GM21447 (cell line): ENCODE results near the gene ANO9.
A peak's percentile ranks its signal among the peaks of the same experiment; 100 is the strongest.
"Not testable (repeated sequence)": the region's sequence is repeated elsewhere in the genome, so short reads cannot be mapped to it uniquely, and the experiment has no call there.

ENCODE experiments used
- ATAC-seq: cut with Tn5 transposase; IDR thresholded peaks from one replicate; pipeline ENCODE4 v1.9.1; 2021; ENCODE audit not compliant: unreplicated experiment

ANO9 gene

GRCh38 chr11:472272-472671, 30.5 kb upstream of the ANO9 start:
- ATAC-seq = no peak

GRCh38 chr11:471468-472145, 29.8 kb upstream of the ANO9 start:
- ATAC-seq = no peak

- no peak for ATAC-seq
These were observed 28.1 kb upstream of the ANO9 start for GRCh38 chr11:469684-470560.

- not testable (repeated sequence) for ATAC-seq
These were observed 27.3 kb upstream of the ANO9 start for GRCh38 chr11:469026-469683.

- no peak for ATAC-seq
These were observed 26.7 kb upstream of the ANO9 start for GRCh38 chr11:468493-468892.

- ATAC-seq = no peak
These were observed 26.2 kb upstream of the ANO9 start for GRCh38 chr11:468036-468435.

- ATAC-seq = no peak
These were observed 24.2 kb upstream of the ANO9 start for GRCh38 chr11:465896-466530.

- ATAC-seq = no peak
These were observed 22.5 kb upstream of the ANO9 start for GRCh38 chr11:464316-464715.

GRCh38 chr11:462107-462890, 20.5 kb upstream of the ANO9 start:
- no peak for ATAC-seq

GRCh38 chr11:461626-462025, 19.8 kb upstream of the ANO9 start:
- ATAC-seq = no peak

GRCh38 chr11:460331-461199, 18.8 kb upstream of the ANO9 start:
- no peak for ATAC-seq

- no peak for ATAC-seq
These were observed 17.9 kb upstream of the ANO9 start for GRCh38 chr11:459511-460220.

GRCh38 chr11:457111-457760, 15.4 kb upstream of the ANO9 start:
- ATAC-seq = no peak

GRCh38 chr11:456533-456932, 14.7 kb upstream of the ANO9 start:
- peak; percentile 54 for ATAC-seq

- ATAC-seq = no peak
These were observed 13.8 kb upstream of the ANO9 start for GRCh38 chr11:455566-456147.

- no peak for ATAC-seq
These were observed 13.2 kb upstream of the ANO9 start for GRCh38 chr11:454801-455565.

GRCh38 chr11:454043-454442, 12.2 kb upstream of the ANO9 start:
- no peak for ATAC-seq
